Tibial nerve (tissue), 4 donors: ENCODE measurements around the gene GSTCD. TPM values are rescaled to one million over a fixed set of nuclear protein-coding genes. Genes with fewer than 3 reads are reported as not detected.

Source experiments
- DNase-seq, 2 donors: peaks; one replicate each; pipeline ENCODE4 v3.0.0-alpha.2; 2019; ENCODE audit warnings: low spot score in 2 of 2
- H3K27ac ChIP-seq, 4 donors: fragments of 200-600 bp; sonication (generic) in 3 of 4; one replicate each; pipeline ENCODE4 v1.5.1; 2017 to 2019; ENCODE audit warnings: mild to moderate bottlenecking in 1 of 4
- H3K27me3 ChIP-seq, 2 donors: fragments of 200-600 bp; sonication (generic) in 1 of 2; one replicate each; pipeline versions ENCODE4 v1.5.1 to v1.6.0; 2017 to 2019
- H3K36me3 ChIP-seq, 3 donors: fragments of 200-600 bp; sonication (generic); one replicate each; pipeline ENCODE4 v1.5.1; 2018 to 2019
- H3K4me1 ChIP-seq, 4 donors: fragments of 200-600 bp; sonication (generic) in 3 of 4; one replicate each; pipeline ENCODE4 v1.5.1; 2017 to 2019
- H3K4me3 ChIP-seq, 4 donors: fragments of 200-600 bp; sonication (generic) in 3 of 4; one replicate each; pipeline ENCODE4 v1.5.1; 2017 to 2019; ENCODE audit warnings: mild to moderate bottlenecking in 1 of 4, moderate library complexity in 1 of 4
- H3K9me3 ChIP-seq, 4 donors: fragments of 200-600 bp; sonication (generic) in 3 of 4; one replicate each; pipeline ENCODE4 v1.5.1; 2017 to 2019
- EP300 ChIP-seq, 2 donors: sonication (generic); formaldehyde crosslinking; IDR thresholded peaks; one replicate each; pipeline ENCODE4 v1.6.1; 2017; ENCODE audit warnings: antibody characterized with exemption in 2 of 2, mild to moderate bottlenecking in 1 of 2
- POLR2A ChIP-seq, 2 donors: fragments of 450-650 bp; IDR thresholded peaks; one replicate each; pipeline ENCODE4 v1.6.1; 2017; ENCODE audit warnings: antibody characterized with exemption in 2 of 2, mild to moderate bottlenecking in 2 of 2, moderate library complexity in 2 of 2
- WGBS, 2 donors: methylation state at CpG; one replicate each; pipeline ENCODE4 v1.1.5; 2018; 5-methylcytosine and 5-hydroxymethylcytosine counted together
- total RNA-seq, 4 donors: library from RNA; depleted of rRNA; stranded (reverse); fragments of >200 nt; gene quantifications; one replicate each; pipeline ENCODE4 v1.1.0, GENCODE V29; 2016
- TF ChIP-seq, protein P1 (sequence below), 5 experiments: fragments of 200-600 bp in 3 of 5; fragments of 450-650 bp in 2 of 5; sonication (generic) in 3 of 5; IDR thresholded peaks; one replicate each; pipeline ENCODE4 v1.5.1; 2016 to 2019; ENCODE audit warnings: antibody characterized with exemption in 5 of 5, mild to moderate bottlenecking in 3 of 5, moderate library complexity in 2 of 5

GSTCD gene
- total RNA-seq, 4 donors from 2014 or later: 11.6 to 23.4 (median 13.7) TPM

DNA sequence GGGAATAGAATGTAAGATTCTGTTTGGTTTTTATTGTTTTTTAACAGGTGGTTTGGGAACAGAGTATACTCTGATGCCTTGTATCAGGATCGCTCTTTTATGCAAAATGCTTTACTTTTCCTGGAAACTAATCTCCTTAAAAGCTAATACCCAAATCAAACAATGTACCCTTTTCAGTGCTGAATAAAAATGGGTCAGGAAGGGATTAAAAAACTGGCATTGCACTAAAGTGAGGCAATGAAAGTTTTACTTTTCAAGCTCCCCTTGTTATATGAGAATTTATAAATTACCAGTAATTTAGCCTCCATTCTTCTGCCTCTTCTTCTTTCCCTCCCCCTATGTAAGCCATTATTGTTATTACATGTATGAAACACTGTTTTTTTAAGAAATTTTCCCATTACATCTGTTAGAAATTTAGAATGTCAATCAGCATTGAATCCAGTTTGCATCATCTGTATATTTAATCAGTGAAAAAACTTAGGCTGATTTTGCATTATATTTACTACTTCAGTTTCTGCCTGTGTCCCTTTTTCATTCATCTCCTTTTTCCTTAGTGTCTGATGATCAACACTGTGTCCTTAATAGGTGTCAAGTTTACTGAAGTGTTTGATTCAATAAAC, 97.0 kb downstream of the GSTCD start:
- WGBS, 2 donors: 62% methylated on average over 1 of the region's 1 CpG
- no peak overlapping the region for H3K4me3 ChIP-seq
- H3K36me3 ChIP-seq: no peaks in the 10 kb centered on the region
- H3K27ac ChIP-seq: no peak overlapping the region
- H3K4me1 ChIP-seq: no peaks in the 10 kb centered on the region
- H3K9me3 ChIP-seq: no peaks in the 10 kb centered on the region
- TF ChIP-seq POLR2A (IDR thresholded peaks at IDR 0.05): no peak
- no peak for TF ChIP-seq EP300 (IDR thresholded peaks at IDR 0.05)
- TF ChIP-seq, protein P1, sequence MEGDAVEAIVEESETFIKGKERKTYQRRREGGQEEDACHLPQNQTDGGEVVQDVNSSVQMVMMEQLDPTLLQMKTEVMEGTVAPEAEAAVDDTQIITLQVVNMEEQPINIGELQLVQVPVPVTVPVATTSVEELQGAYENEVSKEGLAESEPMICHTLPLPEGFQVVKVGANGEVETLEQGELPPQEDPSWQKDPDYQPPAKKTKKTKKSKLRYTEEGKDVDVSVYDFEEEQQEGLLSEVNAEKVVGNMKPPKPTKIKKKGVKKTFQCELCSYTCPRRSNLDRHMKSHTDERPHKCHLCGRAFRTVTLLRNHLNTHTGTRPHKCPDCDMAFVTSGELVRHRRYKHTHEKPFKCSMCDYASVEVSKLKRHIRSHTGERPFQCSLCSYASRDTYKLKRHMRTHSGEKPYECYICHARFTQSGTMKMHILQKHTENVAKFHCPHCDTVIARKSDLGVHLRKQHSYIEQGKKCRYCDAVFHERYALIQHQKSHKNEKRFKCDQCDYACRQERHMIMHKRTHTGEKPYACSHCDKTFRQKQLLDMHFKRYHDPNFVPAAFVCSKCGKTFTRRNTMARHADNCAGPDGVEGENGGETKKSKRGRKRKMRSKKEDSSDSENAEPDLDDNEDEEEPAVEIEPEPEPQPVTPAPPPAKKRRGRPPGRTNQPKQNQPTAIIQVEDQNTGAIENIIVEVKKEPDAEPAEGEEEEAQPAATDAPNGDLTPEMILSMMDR (IDR thresholded peaks at IDR 0.05): no peak
- H3K27me3 ChIP-seq: no peaks in the 10 kb centered on the region
- DNase-seq: no peak

DNA sequence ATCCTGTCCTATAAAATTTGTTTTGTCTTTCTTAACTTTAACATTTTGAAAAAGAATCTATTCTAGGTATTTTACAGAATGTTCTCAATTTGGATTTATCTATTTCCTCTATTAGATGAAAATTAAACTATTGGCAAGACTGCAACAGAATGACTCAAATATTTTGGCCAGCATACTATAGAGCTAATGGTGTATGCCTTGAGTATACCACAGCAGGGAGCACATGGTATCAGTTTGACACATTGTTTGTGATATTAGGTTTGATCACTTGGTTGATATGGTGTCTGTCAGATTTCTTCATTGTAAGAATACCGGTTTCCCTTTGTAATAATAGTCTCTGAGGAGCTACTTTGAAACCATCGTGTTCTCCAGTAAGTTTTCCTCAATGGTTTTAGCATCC, 98.9 kb downstream of the GSTCD start:
- TF ChIP-seq POLR2A (IDR thresholded peaks at IDR 0.05) (no peak), EP300 (IDR thresholded peaks at IDR 0.05) (no peak)
- TF ChIP-seq, protein P1 (IDR thresholded peaks at IDR 0.05): no peak
- WGBS, 2 donors: 85 to 94% methylated on average over 2 of the region's 2 CpGs
- Histone ChIP-seq H3K9me3 (no peaks in the 10 kb centered on the region), H3K36me3 (peaks cover 0 to 4% (median 0%) of the 10 kb centered on the region in 3 donors), H3K27ac (no peak overlapping the region), H3K4me3 (no peak overlapping the region), H3K4me1 (no peaks in the 10 kb centered on the region), H3K27me3 (no peaks in the 10 kb centered on the region)
- no peak for DNase-seq

GRCh38 chr4:105808030-105808749, 99.6 kb downstream of the GSTCD start:
- Histone ChIP-seq H3K36me3 (peaks cover 0 to 8% (median 0%) of the 10 kb centered on the region in 3 donors), H3K9me3 (no peaks in the 10 kb centered on the region), H3K27ac (no peak overlapping the region), H3K4me1 (no peaks in the 10 kb centered on the region), H3K27me3 (no peaks in the 10 kb centered on the region), H3K4me3 (no peak overlapping the region)
- DNase-seq: no peak
- 69 to 73% methylated on average over 3 of the region's 3 CpGs for WGBS, 2 donors
- TF ChIP-seq, protein P1 (IDR thresholded peaks at IDR 0.05): no peak
- TF ChIP-seq EP300 (IDR thresholded peaks at IDR 0.05) (no peak), POLR2A (IDR thresholded peaks at IDR 0.05) (no peak)

DNA sequence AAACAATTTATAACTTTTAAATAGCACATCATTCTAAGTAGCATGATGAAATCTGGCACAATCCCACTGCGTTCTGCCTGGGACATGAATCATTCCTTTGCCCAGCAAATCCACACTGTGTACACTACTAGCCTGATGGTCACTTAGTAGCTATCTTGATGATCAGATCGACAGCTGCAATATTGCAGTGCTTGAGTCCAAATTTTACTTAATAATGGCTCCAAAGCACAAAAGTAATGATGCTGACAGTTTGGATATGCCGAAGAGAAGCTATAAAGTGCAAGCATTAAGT, 100.1 kb downstream of the GSTCD start:
- no peak overlapping the region for H3K4me3 ChIP-seq
- no peaks in the 10 kb centered on the region for H3K4me1 ChIP-seq
- WGBS, 2 donors: 63 to 71% methylated on average over 3 of the region's 3 CpGs
- no peak for DNase-seq
- no peaks in the 10 kb centered on the region for H3K9me3 ChIP-seq
- H3K27ac ChIP-seq: no peak overlapping the region
- no peaks in the 10 kb centered on the region for H3K27me3 ChIP-seq
- TF ChIP-seq, protein P1 (IDR thresholded peaks at IDR 0.05): no peak
- TF ChIP-seq EP300 (IDR thresholded peaks at IDR 0.05): no peak
- H3K36me3 ChIP-seq: peaks cover 0 to 10% (median 0%) of the 10 kb centered on the region in 3 donors

- DNase-seq: no peak
- TF ChIP-seq POLR2A (IDR thresholded peaks at IDR 0.05) (no peak), EP300 (IDR thresholded peaks at IDR 0.05) (no peak)
- TF ChIP-seq, protein P1 (IDR thresholded peaks at IDR 0.05): no peak
Measured at GRCh38 chr4:105815701-105816100, 107.1 kb downstream of the GSTCD start.

More at GRCh38 chr4:105815701-105816100, 107.1 kb downstream of the GSTCD start:
- Histone ChIP-seq H3K27me3 (no peaks in the 10 kb centered on the region), H3K36me3 (peaks cover 0 to 10% (median 0%) of the 10 kb centered on the region in 3 donors), H3K27ac (no peak overlapping the region), H3K4me3 (no peak overlapping the region), H3K9me3 (no peaks in the 10 kb centered on the region), H3K4me1 (no peaks in the 10 kb centered on the region)
- 72 to 85% methylated on average over 1 of the region's 1 CpG for WGBS, 2 donors
